Gastrocnemius medialis (tissue), 4 donors: ENCODE results near the gene GMPR. TPM values are rescaled to one million over a fixed set of nuclear protein-coding genes. Genes with fewer than 3 reads are reported as not detected.

ENCODE experiments used
- ATAC-seq, 2 donors: fragments of 150-250 bp; one replicate each; pipeline ENCODE4 v1.9.1; 2016
- DNase-seq, 2 donors: peaks; one replicate each; pipeline ENCODE4 v3.0.0-alpha.2; 2019
- H3K27ac ChIP-seq, 4 donors: fragments of 200-600 bp; sonication (generic); 1 replicate in 1 of 4; 2 replicates in 3 of 4; pipeline ENCODE4 v1.5.1; 2016 to 2018; ENCODE audit warnings: mild to moderate bottlenecking in 2 of 4, moderate library complexity in 1 of 4
- H3K27me3 ChIP-seq, 3 donors: fragments of 200-600 bp; sonication (generic) in 2 of 3; 1 replicate in 1 of 3; 2 replicates in 2 of 3; pipeline versions ENCODE4 v1.5.1 to v1.6.0; 2016 to 2019; ENCODE audit warnings: mild to moderate bottlenecking in 1 of 3, moderate library complexity in 1 of 3
- H3K36me3 ChIP-seq, 2 donors: fragments of 200-600 bp; sonication (generic) in 1 of 2; one replicate each; pipeline ENCODE4 v1.5.1; 2017 to 2018
- H3K4me1 ChIP-seq, 2 donors: fragments of 200-600 bp; sonication (generic) in 1 of 2; one replicate each; pipeline ENCODE4 v1.5.1; 2016 to 2017; ENCODE audit warnings: mild to moderate bottlenecking in 2 of 2
- H3K4me3 ChIP-seq, 4 donors: fragments of 200-600 bp; sonication (generic) in 3 of 4; 1 replicate in 1 of 4; 2 replicates in 3 of 4; pipeline ENCODE4 v1.5.1; 2016 to 2019; ENCODE audit warnings: mild to moderate bottlenecking in 2 of 4
- H3K9me3 ChIP-seq, 3 donors: fragments of 200-600 bp; sonication (generic) in 2 of 3; 1 replicate in 1 of 3; 2 replicates in 2 of 3; pipeline ENCODE4 v1.5.1; 2016 to 2019
- CTCF ChIP-seq, 5 experiments: fragments of 450-650 bp in 3 of 5; fragments of 200-600 bp in 2 of 5; sonication (generic) in 2 of 5; IDR thresholded peaks in 4 of 5; conservative IDR thresholded peaks in 1 of 5; 1 replicate in 4 of 5; 2 replicates in 1 of 5; pipeline ENCODE4 v1.5.1; 2016 to 2019; ENCODE audit warnings: antibody characterized with exemption in 5 of 5, mild to moderate bottlenecking in 3 of 5, moderate library complexity in 3 of 5
- POLR2A ChIP-seq, 2 donors: fragments of 450-650 bp; IDR thresholded peaks; one replicate each; pipeline ENCODE4 v1.6.1; 2017; ENCODE audit warnings: antibody characterized with exemption in 2 of 2, mild to moderate bottlenecking in 2 of 2, moderate library complexity in 2 of 2
- in situ Hi-C, 4 donors: fragments of 200-750 bp; cut with MboI; loops; one replicate each; pipeline versions ENCODE4 v1.15.0 to v1.8.0; 2017; ENCODE audit warnings: low sequenced_read_pairs in 4 of 4
- intact Hi-C: fragments of 100-400 bp; cut with DNase I; formaldehyde crosslinking; loops from one replicate; pipeline ENCODE4 v1.15.1; 2023; ENCODE audit warnings: low total_unique reads
- total RNA-seq, 4 donors: library from RNA; depleted of rRNA; stranded (reverse); fragments of >200 nt; gene quantifications; one replicate each; pipeline versions ENCODE4 v1.1.0 to v1.2.3, GENCODE V29; 2016

Gene GMPR
- total RNA-seq, 4 donors from 2014 or later: 109 to 266 (median 239) TPM

- Histone ChIP-seq H3K36me3 (peaks cover 0 to 16% of the 10 kb centered on the region in 2 donors), H3K4me1 (peaks cover 54 to 61% of the 10 kb centered on the region in 2 donors), H3K9me3 (no peaks in the 10 kb centered on the region), H3K4me3 (peak overlapping the region; percentile 8 to 50 (median 34)), H3K27me3 (no peaks in the 10 kb centered on the region), H3K27ac (peak overlapping the region; percentile 91 to 99 (median 98))
- in situ Hi-C loops (loop anchor here in 1 of 4 donors (5.0 kb wide), 1 partner anchor 36 kb away; no protein-coding TSS in a partner anchor), intact Hi-C loops (loop anchor here (5.0 kb wide), 1 partner anchor 141 kb away; no protein-coding TSS in a partner anchor)
- DNase-seq: peak in 1 of 2 donors; percentile 37
- TF ChIP-seq CTCF (IDR thresholded peaks at IDR 0.05 in 4 of 5, conservative IDR thresholded peaks at IDR 0.05 in 1 of 5): no peak
- TF ChIP-seq POLR2A (IDR thresholded peaks at IDR 0.05): no peak
- ATAC-seq: peak in 1 of 2 donors; percentile 3
These were observed 40.4 kb downstream of the GMPR start for GRCh38 chr6:16278750-16279149.

- Histone ChIP-seq H3K27me3 (no peaks in the 10 kb centered on the region), H3K4me3 (peak overlapping the region in 2 of 4 donors; percentile 47 to 50), H3K4me1 (peaks cover 55 to 64% of the 10 kb centered on the region in 2 donors), H3K36me3 (peaks cover 0 to 13% of the 10 kb centered on the region in 2 donors), H3K9me3 (no peaks in the 10 kb centered on the region), H3K27ac (peak overlapping the region; percentile 91 to 99 (median 98))
- in situ Hi-C loops: loop anchor here in 1 of 4 donors (5.0 kb wide), 1 partner anchor 37 kb away; no protein-coding TSS in a partner anchor
- DNase-seq (no peak), ATAC-seq (no peak)
- intact Hi-C loops: loop anchor here (5.0 kb wide), 1 partner anchor 142 kb away; no protein-coding TSS in a partner anchor
- TF ChIP-seq CTCF (IDR thresholded peaks at IDR 0.05 in 4 of 5, conservative IDR thresholded peaks at IDR 0.05 in 1 of 5): no peak
- TF ChIP-seq POLR2A (IDR thresholded peaks at IDR 0.05): no peak
These were observed 40.9 kb downstream of the GMPR start for GRCh38 chr6:16279243-16279642.

- TF ChIP-seq CTCF (IDR thresholded peaks at IDR 0.05 in 4 of 5, conservative IDR thresholded peaks at IDR 0.05 in 1 of 5) (no peak), POLR2A (IDR thresholded peaks at IDR 0.05) (no peak)
- in situ Hi-C loops: no loop called here
These were observed 44.0 kb downstream of the GMPR start for GRCh38 chr6:16282370-16282769.

GRCh38 chr6:16284472-16284871, 46.1 kb downstream of the GMPR start:
- Histone ChIP-seq H3K36me3 (peaks cover 0 to 9% of the 10 kb centered on the region in 2 donors), H3K9me3 (no peaks in the 10 kb centered on the region), H3K27me3 (no peaks in the 10 kb centered on the region), H3K4me3 (no peak overlapping the region), H3K4me1 (peaks cover 34 to 41% of the 10 kb centered on the region in 2 donors), H3K27ac (peak overlapping the region; percentile 91 to 99 (median 98))
- DNase-seq: peak; percentile 64 to 88
- in situ Hi-C loops: no loop called here
- peak; percentile 76 to 82 for ATAC-seq
- TF ChIP-seq CTCF (IDR thresholded peaks at IDR 0.05 in 4 of 5, conservative IDR thresholded peaks at IDR 0.05 in 1 of 5) (peak; percentile 31 to 70 (median 37)), POLR2A (IDR thresholded peaks at IDR 0.05) (peak; percentile 36 to 46)
- intact Hi-C loops: loop anchor here (5.0 kb wide), 1 partner anchor 1868 kb away; no protein-coding TSS in a partner anchor

More at GRCh38 chr6:16282370-16282769, 44.0 kb downstream of the GMPR start:
- H3K4me3 ChIP-seq: no peak overlapping the region
- ATAC-seq (no peak), DNase-seq (no peak)
- intact Hi-C loops: loop anchor here (5.0 kb wide), 1 partner anchor 1870 kb away; no protein-coding TSS in a partner anchor
- peak overlapping the region; percentile 91 to 99 (median 98) for H3K27ac ChIP-seq
- H3K36me3 ChIP-seq: peaks cover 0 to 11% of the 10 kb centered on the region in 2 donors
- H3K27me3 ChIP-seq: no peaks in the 10 kb centered on the region
- peaks cover 49 to 51% of the 10 kb centered on the region in 2 donors for H3K4me1 ChIP-seq
- H3K9me3 ChIP-seq: no peaks in the 10 kb centered on the region
